ENCODE measurements around the gene RTP1. TPM values are rescaled to one million over a fixed set of nuclear protein-coding genes. Genes with fewer than 3 reads are reported as not detected.

Gene RTP1
- total RNA-seq, 4 donors from 2014 or later, result not detected

DNA sequence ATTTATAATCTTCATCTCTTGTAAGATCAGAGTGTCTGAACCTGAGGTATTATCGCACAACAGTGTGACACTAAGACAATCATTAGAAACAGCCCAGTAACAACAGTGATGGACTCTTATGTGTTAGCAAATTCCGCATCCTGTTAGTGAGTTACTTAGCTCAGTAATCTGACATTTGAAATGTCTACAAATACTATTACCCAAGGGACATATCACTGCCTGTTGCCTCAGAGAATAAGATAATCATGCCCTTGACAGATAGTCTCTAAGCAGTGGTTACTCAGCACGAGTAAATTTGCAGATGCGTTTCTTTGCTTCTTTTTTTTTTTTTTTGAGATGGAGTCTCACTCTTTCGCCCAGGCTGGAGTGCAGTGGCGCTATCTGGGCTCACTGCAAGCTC is 13.4 kb upstream of the RTP1 start:
- 91 to 92% methylated on average over 6 of the region's 6 CpGs for WGBS, 2 donors (ENCODE audit: low coverage in 1 of 2)
- Histone ChIP-seq H3K9me3 (no peaks in the 10 kb centered on the region), H3K27me3 (no peaks in the 10 kb centered on the region), H3K36me3 (no peaks in the 10 kb centered on the region), H3K4me3 (no peak overlapping the region), H3K4me1 (peaks cover 0 to 14% (median 4%) of the 10 kb centered on the region in 4 donors), H3K27ac (no peak overlapping the region)
- intact Hi-C loops (cut with DNase I; ENCODE audit: low total_unique reads) (no loop called here), in situ Hi-C loops (cut with MboI; ENCODE audit: low pct_ligation_motif_present in 1 of 4, low pct_unique_long_range_greater_than_20kb in 1 of 4, low sequenced_read_pairs in 3 of 4) (no loop called here)
- TF ChIP-seq, protein P1, sequence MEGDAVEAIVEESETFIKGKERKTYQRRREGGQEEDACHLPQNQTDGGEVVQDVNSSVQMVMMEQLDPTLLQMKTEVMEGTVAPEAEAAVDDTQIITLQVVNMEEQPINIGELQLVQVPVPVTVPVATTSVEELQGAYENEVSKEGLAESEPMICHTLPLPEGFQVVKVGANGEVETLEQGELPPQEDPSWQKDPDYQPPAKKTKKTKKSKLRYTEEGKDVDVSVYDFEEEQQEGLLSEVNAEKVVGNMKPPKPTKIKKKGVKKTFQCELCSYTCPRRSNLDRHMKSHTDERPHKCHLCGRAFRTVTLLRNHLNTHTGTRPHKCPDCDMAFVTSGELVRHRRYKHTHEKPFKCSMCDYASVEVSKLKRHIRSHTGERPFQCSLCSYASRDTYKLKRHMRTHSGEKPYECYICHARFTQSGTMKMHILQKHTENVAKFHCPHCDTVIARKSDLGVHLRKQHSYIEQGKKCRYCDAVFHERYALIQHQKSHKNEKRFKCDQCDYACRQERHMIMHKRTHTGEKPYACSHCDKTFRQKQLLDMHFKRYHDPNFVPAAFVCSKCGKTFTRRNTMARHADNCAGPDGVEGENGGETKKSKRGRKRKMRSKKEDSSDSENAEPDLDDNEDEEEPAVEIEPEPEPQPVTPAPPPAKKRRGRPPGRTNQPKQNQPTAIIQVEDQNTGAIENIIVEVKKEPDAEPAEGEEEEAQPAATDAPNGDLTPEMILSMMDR (IDR thresholded peaks at IDR 0.05), result no peak
- TF ChIP-seq EP300 (IDR thresholded peaks at IDR 0.05; ENCODE audit: low read depth), result no peak
- no peak for DNase-seq

DNA sequence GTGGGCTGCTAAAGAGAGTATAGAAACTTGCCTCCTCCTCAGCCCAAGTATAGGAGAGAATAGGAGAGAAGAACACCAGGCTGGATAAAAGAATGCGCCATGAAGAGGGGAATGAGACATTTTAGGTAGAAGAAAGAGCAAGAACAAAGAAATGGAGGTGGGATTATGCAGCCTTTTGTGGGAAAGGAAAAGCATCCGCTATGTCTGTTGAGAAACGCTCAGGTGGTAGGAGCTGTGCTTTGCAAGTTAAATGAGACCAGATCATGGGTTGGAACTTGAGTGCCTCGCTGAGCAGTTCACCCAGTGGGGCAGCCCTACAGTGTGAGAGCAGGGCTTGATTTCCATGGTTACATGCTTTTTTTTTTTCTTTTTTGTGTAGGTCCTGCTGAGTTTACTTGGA is 11.5 kb upstream of the RTP1 start:
- peaks cover 0 to 23% (median 6%) of the 10 kb centered on the region in 4 donors for H3K4me1 ChIP-seq
- H3K36me3 ChIP-seq, result no peaks in the 10 kb centered on the region
- H3K9me3 ChIP-seq, result no peaks in the 10 kb centered on the region
- peaks cover 4% of the 10 kb centered on the region for H3K27me3 ChIP-seq
- in situ Hi-C loops (cut with MboI; ENCODE audit: low pct_ligation_motif_present in 1 of 4, low pct_unique_long_range_greater_than_20kb in 1 of 4, low sequenced_read_pairs in 3 of 4), result no loop called here
- WGBS, 2 donors (ENCODE audit: low coverage in 1 of 2), result 82 to 93% methylated on average over 3 to 4 of the region's 4 CpGs
- H3K27ac ChIP-seq, result peak overlapping the region; percentile 72 to 88 (median 80)
- DNase-seq, result no peak
- H3K4me3 ChIP-seq, result no peak overlapping the region
- TF ChIP-seq, protein P1 (IDR thresholded peaks at IDR 0.05), result no peak
- TF ChIP-seq POLR2A (IDR thresholded peaks at IDR 0.05) (no peak), EP300 (IDR thresholded peaks at IDR 0.05; ENCODE audit: low read depth) (no peak), POLR2AphosphoS5 (IDR thresholded peaks at IDR 0.05) (no peak)
- intact Hi-C loops (cut with DNase I; ENCODE audit: low total_unique reads), result no loop called here

DNA sequence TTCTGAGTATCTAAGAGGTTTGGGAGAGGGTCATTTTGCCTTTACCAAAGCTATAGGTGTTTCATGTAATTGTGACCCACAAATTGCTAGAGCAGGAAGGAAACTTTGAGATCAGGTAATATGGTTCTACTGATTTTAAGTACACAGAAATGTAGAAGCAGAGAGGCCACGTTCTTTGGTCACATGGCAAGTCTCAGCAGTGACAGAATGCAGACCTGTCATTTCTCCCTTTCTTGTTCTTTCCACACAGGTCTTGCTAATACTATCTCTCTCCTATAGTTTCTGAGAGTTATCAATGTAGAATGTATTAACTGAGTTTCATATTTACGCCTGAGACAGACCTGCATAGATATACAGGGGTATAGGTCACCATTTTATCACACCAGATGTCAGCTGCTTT is 10.9 kb upstream of the RTP1 start:
- DNase-seq, result no peak
- Histone ChIP-seq H3K27ac (peak overlapping the region; percentile 72 to 88 (median 80)), H3K9me3 (no peaks in the 10 kb centered on the region), H3K27me3 (peaks cover 4% of the 10 kb centered on the region), H3K36me3 (no peaks in the 10 kb centered on the region), H3K4me1 (peaks cover 0 to 23% (median 6%) of the 10 kb centered on the region in 4 donors), H3K4me3 (no peak overlapping the region)
- intact Hi-C loops (cut with DNase I; ENCODE audit: low total_unique reads), result no loop called here
- TF ChIP-seq EP300 (IDR thresholded peaks at IDR 0.05; ENCODE audit: low read depth) (no peak), POLR2A (IDR thresholded peaks at IDR 0.05) (no peak), POLR2AphosphoS5 (IDR thresholded peaks at IDR 0.05) (no peak)
- TF ChIP-seq, protein P1 (IDR thresholded peaks at IDR 0.05), result no peak
- 44 to 61% methylated on average over 1 to 2 of the region's 2 CpGs for WGBS, 2 donors (ENCODE audit: low coverage in 1 of 2)
- in situ Hi-C loops (cut with MboI; ENCODE audit: low pct_ligation_motif_present in 1 of 4, low pct_unique_long_range_greater_than_20kb in 1 of 4, low sequenced_read_pairs in 3 of 4), result no loop called here

DNA sequence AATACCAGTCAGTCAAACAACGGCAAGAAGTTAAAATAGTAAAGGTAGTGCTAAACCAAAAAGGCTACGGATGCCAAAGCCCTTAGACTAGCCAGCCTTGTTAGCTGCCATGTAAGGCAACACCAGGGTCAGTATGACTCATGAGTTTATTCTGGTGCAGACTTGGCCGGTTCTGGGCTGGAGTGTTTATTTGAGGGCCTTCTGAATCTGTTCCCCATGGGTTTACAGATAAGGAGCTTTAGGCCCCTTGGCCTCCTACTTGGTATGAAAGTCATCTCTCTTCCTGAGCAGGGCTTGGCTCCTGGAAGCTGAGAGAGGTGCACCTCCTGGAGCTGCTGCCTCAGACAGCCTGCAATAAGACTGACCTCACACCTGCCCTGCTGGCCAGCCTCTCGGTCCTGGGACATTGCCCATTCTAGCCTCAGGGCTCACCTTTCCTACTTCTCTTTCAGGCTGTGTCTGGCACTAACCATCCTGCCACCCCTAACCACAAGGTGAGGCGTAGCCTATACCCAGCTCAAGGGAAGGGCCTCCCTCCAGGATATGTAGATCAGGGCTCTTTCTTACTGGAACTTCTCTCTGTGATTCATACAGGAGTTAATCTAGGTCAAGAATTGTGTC is 10.4 kb upstream of the RTP1 start:
- peak; percentile 14 for DNase-seq
- no peaks in the 10 kb centered on the region for H3K9me3 ChIP-seq
- H3K4me3 ChIP-seq, result no peak overlapping the region
- H3K4me1 ChIP-seq, result peaks cover 0 to 23% (median 6%) of the 10 kb centered on the region in 4 donors
- WGBS, 2 donors (ENCODE audit: low coverage in 1 of 2), result 46 to 53% methylated on average over 3 to 5 of the region's 5 CpGs
- peak in 1 of 3 donors; percentile 30 for TF ChIP-seq POLR2AphosphoS5 (IDR thresholded peaks at IDR 0.05)
- TF ChIP-seq POLR2A (IDR thresholded peaks at IDR 0.05), result no peak
- TF ChIP-seq EP300 (IDR thresholded peaks at IDR 0.05; ENCODE audit: low read depth), result no peak
- intact Hi-C loops (cut with DNase I; ENCODE audit: low total_unique reads), result no loop called here
- H3K27me3 ChIP-seq, result peaks cover 4% of the 10 kb centered on the region
- no peaks in the 10 kb centered on the region for H3K36me3 ChIP-seq
- in situ Hi-C loops (cut with MboI; ENCODE audit: low pct_ligation_motif_present in 1 of 4, low pct_unique_long_range_greater_than_20kb in 1 of 4, low sequenced_read_pairs in 3 of 4), result no loop called here
- H3K27ac ChIP-seq, result peak overlapping the region; percentile 72 to 88 (median 80)

Data from transverse colon (tissue), 4 donors.